ENCODE results near the gene HPX.

Gene HPX

DNA sequence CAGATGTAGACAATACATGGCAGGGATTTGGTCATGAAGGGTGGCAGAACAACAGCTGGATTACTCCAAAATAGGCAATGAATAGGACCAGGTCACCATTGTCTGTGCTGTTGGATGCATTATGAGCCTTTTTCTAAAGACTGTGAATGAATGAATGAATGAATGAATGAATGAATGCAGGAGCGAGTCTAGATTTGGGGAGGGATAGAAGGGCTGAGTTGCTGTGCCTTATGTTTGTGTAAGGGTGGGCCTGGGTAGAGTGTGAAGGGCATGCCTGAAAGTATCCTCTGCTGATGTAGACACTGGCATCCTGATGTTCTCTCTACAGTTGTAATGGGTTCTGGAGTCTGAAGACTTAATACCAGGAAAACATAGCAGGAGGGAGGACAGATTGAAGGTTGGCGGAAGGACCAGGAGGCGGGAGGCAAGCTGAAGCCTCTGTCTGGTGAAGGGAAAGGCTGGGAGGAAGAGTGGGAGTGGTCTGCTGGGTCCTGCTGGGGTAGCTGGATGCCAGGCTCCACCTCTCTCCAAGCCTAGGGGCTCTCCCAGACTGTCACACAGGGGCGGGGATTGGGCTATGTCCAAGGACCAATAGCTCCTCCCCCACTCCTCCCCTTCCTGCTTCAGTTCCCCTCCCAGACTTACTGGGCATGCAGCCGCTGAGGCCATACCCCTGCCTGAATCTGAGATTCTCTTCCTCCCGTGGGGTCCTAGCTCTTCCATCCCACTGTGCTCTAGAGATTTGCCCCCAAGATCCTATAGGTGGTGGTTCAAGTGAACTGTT is 28.1 kb upstream of the HPX start:
- peak; percentile 87 for DNase-seq (ENCODE audit: low read depth, low spot score)

DNA sequence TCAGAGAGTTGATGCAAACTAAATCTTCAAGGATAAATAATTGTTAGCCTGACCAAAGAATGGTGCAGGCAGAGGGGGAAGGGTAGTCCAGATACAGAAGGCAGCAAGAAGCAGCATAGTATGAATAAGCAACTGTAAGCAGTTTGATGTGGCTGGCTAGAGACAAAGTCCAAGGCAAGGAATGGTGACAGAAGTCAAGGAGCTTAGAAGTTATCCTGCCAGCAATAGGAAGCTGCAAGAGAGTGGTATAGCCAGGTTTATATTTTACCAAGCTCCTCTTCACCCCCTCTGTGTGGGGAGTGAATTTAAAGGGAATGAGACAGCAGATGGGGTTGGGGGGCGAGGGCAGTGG is 18.3 kb upstream of the HPX start:
- DNase-seq (ENCODE audit: low read depth, low spot score) = no peak

DNA sequence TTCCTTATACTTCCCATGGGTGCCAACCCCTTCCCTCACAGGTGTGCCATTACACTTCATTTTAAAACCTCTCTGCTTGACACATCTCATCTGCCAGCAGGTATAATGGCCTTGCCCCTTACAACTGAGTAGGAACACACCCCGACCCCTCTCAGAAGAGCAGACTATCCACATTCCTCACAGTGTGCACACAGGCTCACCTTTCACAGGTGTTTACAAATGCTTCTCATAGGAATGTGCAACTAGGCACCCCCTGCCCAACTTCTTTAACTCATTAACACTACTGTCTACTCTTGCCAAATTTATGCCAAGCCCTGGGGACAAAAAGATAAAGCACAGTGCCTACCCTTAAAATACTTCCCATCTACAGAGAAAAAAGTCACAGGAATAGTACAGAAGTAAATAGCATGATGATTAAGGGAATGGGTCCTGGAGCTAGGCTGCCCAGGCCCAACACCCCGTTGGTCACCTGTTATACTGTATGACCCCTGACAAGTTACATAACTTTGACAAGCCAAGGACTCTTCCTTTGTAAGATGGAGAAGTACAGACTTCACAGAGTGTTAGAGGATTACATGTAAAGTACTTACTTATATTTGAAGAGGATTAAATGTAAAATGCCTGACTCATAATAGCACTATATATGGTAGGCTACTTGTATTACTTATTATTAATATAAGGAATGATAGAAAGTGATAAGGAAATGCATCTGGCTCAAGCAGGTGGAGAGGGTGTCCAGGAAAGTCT is 17.7 kb upstream of the HPX start:
- no peak for DNase-seq (ENCODE audit: low read depth, low spot score)

DNA sequence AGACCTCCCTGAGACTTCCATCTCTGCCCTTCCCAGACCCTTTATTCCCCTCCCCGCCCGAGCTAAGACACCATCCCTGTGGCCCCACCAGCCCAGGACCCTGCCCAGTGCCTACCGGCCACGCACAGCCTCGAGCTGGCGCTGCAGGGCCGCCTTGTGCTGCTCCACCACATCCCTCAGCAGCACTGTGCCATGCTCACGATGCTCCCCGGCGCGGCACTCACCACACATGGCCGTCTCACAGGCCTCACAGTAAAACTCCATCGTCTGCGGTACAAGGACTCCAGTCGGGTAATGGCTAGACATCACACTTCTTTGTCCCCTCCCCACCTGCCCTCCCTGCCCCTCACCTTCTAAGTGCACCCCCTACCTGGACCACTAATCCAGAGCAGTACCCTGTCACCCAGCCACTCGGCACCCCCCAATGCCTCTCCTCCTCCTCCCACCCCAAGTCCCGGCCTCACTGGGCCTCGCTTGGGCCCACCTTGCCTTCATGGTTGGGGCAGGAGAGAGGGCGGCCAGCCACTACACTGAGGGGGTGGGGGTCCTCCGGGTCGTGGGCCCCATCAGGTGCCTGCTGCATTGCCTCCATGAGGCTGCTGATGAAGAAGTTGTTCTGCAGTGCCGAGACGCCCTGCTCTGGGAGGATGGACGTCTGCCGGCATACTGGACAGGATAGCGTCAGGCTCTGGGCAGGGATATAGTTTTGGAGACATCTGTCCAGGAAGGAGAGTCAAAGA is 17.0 kb upstream of the HPX start:
- no peak for DNase-seq (ENCODE audit: low read depth, low spot score)

DNA sequence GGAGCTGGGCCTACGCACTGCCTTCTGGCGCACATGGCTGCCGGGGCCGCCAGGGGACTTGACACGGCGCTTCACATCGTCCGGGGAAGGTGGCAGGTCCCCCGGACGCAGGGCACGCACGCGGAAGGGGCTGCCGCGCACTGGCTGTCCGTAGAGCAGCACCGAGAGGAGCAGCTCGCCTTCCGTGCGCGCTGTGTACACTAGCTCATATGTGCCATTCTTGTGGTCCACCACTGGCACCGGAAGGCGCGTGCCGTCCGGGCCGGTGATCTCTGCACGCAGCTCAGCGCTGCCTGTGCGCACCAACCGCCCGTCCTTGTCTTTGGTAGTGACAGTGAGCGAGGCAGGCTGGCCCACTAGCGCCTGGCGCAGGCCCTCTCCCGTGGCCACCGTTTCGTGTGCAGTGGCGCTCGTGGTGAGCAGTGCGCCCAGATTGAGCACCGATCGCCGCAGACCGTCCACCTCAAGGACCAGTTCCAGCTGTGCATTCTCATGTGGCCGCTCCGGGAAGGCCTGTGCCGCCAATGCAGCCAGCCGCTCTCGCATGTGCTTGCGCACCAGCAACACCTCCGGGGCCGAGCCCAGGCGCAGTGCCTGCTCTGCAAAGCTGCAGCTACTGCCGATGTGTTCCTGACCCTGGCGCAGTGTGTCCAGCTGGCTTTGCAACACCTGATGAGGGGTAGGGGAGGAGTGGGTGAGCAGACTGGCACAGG is 15.7 kb upstream of the HPX start:
- DNase-seq (ENCODE audit: low read depth, low spot score) = no peak

GRCh38 chr11:6455070-6455469 is 14.3 kb upstream of the HPX start:
- DNase-seq (ENCODE audit: low read depth, low spot score) = no peak

DNA sequence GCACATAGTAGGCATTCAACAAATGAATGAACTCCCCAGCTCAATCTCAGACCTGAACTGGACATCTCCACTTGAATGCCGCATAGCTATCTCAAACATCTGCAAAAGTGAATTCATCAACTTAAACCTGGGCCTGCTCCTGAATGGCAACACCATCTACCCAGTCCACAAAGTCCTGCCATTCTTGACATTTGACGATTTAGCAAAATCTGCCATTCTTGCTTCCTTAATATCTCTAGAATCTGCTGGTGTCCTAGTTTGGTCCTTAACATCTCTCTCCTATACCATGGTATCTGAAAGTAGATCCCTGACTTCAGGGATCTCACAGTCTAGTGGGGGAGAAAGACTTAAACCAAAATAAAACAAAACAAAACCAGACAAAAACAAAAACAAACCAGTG is 12.4 kb upstream of the HPX start:
- no peak for DNase-seq (ENCODE audit: low read depth, low spot score)

- no peak for DNase-seq (ENCODE audit: low read depth, low spot score)
These were observed 11.4 kb upstream of the HPX start for GRCh38 chr11:6452219-6452618.

DNA sequence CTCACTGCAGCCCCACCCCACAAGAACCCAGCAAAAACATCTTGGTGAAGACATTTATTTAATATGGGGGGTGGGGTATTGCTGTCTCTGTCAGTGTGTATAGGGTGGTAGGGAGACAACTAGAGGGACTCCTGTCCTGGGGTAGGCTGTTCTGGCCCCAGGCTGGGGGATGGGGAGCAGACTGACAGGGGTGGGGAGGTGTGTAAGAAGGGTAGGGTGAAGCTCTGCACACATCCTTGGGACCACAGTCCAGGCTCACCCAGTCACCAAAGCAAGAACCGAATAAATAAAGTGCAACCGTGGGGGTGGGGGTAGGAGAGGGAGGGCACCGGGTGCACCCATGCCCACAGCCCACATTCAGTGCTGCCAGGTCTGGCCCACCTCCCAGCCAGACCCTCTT is 7.8 kb upstream of the HPX start:
- no peak for DNase-seq (ENCODE audit: low read depth, low spot score)

DNA sequence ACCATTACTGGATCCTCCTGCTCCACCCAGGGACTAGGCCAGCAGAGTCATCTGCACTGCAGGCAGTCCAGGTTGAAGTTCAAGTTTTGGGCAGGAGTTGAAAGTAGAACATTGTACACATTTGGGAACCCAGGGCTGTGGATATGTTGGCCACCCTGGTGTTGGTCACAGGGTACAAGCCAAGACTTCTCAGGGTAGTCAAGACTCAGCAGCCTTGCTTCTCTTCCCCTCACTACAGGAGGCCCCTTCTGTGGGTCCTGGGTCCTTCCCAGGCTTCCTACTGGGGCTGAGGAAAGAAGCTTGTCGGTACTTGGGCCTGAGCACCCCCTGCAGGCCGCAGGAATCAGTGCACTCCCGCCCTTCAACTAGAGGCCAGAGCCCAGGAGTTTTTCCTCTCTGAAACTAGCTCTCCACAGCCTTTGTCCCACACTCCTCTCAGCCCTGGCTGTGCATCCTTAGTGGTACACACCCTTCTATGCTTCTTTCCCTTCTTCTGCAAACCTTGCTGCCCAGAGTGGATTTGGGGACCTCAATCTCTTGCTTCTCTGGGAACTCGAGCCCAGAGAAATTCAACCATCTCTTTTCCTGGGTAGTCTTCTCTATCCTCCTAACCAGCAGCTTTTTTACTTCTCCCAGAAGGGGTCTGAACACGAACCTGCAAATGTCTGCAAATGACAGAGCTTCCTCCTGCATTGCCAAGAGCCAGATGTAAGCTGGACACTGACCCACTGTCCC is 2.6 kb upstream of the HPX start:
- no peak for DNase-seq (ENCODE audit: low read depth, low spot score)

- no peak for DNase-seq (ENCODE audit: low read depth, low spot score)
These were observed 1.7 kb upstream of the HPX start for GRCh38 chr11:6442441-6442840.

DNA sequence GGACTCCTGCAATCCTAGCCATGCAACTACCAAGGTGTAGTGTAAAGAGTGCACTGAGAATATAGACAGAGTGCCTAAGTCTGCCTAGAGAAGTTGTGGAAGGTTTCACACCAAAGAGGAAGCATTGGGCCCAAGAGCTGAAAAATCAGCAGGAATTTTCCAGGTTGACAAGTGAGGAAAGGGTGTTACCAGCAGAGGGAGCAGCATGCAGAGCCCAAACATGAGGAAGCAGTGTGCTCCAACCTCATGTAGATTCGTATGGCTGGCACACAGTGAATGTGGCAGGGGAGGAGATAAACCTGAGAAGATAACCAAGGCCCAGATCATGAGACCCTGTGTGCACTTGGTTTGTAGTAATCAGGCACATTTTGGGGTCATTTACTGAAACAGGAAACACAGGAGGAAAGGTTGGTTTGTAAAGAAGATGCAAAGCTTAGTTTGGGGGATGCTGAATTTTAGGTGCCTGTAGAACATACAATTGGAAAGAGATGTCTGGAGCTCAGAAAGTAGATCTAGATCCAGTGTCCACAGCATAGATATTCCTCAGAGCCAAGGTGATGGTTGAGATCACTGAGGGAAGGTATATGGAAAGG is 1.7 kb downstream of the HPX start:
- no peak for DNase-seq (ENCODE audit: low read depth, low spot score)

DNA sequence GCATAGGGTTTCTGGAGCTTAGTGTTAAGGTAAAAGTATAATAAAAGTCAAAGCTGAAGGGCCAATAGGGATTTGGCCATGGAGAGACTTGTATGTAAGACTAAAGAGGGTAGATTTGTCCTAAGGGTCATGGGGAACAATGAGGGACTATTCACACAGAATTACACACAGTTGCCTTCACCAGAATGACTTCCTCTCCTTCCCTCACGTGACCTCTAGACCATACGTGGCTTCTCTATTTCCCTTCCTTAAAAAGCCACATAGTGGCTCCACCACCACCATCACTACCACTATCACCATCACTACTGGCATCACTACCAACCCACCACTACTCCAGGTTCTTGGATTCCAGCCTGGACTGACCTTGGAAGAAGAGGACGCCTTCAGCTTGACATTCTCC is 2.8 kb downstream of the HPX start:
- no peak for DNase-seq (ENCODE audit: low read depth, low spot score)

- DNase-seq (ENCODE audit: low read depth, low spot score) = no peak
These were observed 3.4 kb downstream of the HPX start for GRCh38 chr11:6437423-6437822.

DNA sequence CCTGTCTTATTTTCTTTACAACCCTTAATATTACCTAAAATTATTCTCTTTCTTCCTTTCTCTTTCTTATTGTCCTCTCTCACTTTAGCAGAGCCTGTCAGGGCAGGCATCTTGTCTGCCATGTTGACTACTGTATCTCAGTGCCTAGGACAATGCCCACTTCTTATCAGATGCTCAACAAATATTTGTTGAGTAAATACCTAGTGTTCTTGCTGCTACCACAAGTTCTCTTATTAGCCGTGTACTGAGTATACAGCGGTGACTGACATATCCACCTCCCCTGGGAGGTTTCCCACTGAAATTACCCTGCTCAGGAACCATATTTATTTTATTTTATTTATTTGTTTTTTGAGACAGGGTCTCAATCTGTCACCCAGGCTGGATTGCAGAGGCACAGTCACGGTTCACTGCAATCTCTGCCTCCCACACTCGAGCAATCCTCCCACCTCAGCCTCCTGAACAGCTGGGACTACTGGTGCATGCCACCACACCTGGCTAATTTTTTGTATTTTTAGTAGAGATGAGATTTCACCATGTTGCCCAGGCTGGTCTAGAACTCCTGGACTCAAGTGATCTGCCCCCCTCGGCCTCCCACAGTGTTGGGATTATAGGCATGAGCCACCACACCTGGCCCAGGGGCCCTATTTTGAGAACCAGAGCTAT is 6.7 kb downstream of the HPX start:
- DNase-seq (ENCODE audit: low read depth, low spot score) = no peak

GRCh38 chr11:6431861-6432260 is 8.9 kb downstream of the HPX start:
- no peak for DNase-seq (ENCODE audit: low read depth, low spot score)

DNA sequence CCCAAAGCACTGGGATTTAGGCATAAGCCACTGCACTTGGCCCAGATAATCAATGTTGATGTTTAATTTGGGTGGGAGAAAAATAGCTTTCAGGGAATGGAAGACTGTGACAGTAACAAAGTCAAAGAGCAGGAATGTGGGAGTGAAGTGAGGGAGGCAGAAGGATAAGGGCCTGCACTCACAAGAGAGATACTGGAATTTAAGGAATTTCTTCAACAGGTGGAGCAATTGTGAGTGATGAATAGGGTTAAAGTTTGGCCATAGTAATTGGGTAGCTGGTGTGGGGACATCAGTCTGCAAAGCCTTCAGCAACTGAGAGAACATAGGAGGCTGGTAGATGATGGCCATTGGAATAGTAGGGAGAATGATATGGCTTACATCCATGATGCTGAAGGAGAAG is 13.3 kb downstream of the HPX start:
- no peak for DNase-seq (ENCODE audit: low read depth, low spot score)

DNA sequence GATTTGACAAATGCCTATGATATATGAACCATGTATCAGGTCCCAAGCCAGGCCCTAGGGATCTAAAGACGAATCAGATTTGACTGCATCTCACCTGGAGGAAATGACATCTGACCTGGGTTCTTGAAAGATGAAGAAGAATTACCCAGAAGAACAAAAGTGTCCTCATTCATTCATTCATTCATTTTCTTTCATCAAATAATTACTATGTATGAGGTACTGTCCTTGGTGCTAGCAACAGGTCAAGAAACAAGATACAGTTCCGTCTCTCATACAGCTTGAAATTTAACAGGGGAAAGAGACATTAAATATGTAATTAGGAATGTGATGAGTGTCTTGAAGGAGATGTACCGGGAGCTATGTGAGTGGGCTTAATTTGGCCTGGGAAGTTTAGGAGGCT is 20.1 kb downstream of the HPX start:
- no peak for DNase-seq (ENCODE audit: low read depth, low spot score)

- no peak for DNase-seq (ENCODE audit: low read depth, low spot score)
These were observed 21.7 kb downstream of the HPX start, which contains the start of gene APBB1 for GRCh38 chr11:6419009-6419631. Gene APBB1, minus strand, starts transcription at chr11:6419094. Its CDS starts 7,747 bp downstream, at chr11:6411347.

DNA sequence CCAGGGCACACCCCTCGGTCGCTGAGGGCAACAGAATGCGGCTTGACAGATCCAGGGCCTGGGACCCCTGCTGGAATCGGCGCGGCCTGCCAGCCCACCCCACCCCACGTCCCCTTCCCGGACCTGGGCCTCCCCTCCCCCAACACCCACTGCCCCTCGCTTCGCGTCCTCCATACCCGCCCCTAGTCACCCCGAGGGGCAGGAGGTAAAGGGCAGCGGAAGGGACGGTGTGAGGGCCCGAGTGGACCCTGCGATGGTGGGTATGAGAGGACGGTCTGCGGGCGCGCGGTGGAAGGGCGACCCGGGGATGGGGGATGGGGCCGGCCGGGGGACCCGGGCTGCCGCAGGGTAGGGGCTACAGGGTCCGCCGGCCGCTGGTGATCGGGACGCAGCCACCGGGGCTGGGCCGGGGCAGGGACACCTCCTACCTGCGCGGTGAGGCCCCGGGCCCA is 22.2 kb downstream of the HPX start:
- no peak for DNase-seq (ENCODE audit: low read depth, low spot score)

Data from smooth muscle cell of the brain vasculature (primary cell).